Heart right ventricle (tissue), 16 donors: ENCODE data around the gene CLTCL1. TPM values are rescaled to one million over a fixed set of nuclear protein-coding genes. Genes with fewer than 3 reads are reported as not detected.

ENCODE experiments used
- ATAC-seq, 8 donors: fragments of 200-7000 bp; cut with Tn5 transposase; one replicate each; pipeline ENCODE4 v1.9.1; 2020; ENCODE audit warnings: mild to moderate bottlenecking in 8 of 8, moderate library complexity in 8 of 8, moderate number of reproducible peaks in 1 of 8
- DNase-seq, 2 donors: peaks; one replicate each; pipeline ENCODE4 v3.0.0-alpha.2; 2020
- H3K27ac ChIP-seq, 10 donors: fragments of 200-600 bp; sonication (generic) in 2 of 10; one replicate each; pipeline versions ENCODE4 v1.5.0 to v1.8.0; 2020 to 2022; ENCODE audit warnings: mild to moderate bottlenecking in 3 of 10
- H3K27me3 ChIP-seq, 7 donors: fragments of 200-600 bp; one replicate each; pipeline ENCODE4 v1.8.0; 2021 to 2022; ENCODE audit warnings: mild to moderate bottlenecking in 2 of 7
- H3K36me3 ChIP-seq, 9 donors: fragments of 200-600 bp; sonication (generic) in 1 of 9; one replicate each; pipeline versions ENCODE4 v1.5.0 to v1.8.0; 2020 to 2022; ENCODE audit warnings: mild to moderate bottlenecking in 2 of 9
- H3K4me1 ChIP-seq, 9 donors: fragments of 200-600 bp; sonication (generic) in 1 of 9; one replicate each; pipeline versions ENCODE4 v1.5.0 to v1.8.0; 2020 to 2022; ENCODE audit warnings: mild to moderate bottlenecking in 4 of 9
- H3K4me3 ChIP-seq, 10 donors: fragments of 200-600 bp; sonication (generic) in 2 of 10; one replicate each; pipeline versions ENCODE4 v1.5.0 to v1.8.0; 2020 to 2022; ENCODE audit warnings: mild to moderate bottlenecking in 7 of 10, moderate library complexity in 2 of 10
- H3K9me3 ChIP-seq, 11 donors: fragments of 200-600 bp in 10 of 11; sonication (generic) in 2 of 11; one replicate each; pipeline versions ENCODE4 v1.5.0 to v1.8.0; 2013 to 2022; ENCODE audit warnings: mild to moderate bottlenecking in 2 of 11, control low read depth in 1 of 11, moderate library complexity in 1 of 11
- CTCF ChIP-seq, 9 donors: fragments of 200-600 bp; sonication (generic) in 2 of 9; IDR thresholded peaks; one replicate each; pipeline versions ENCODE4 v1.5.0 to v1.8.0; 2021 to 2022; ENCODE audit warnings: antibody characterized with exemption in 9 of 9, mild to moderate bottlenecking in 5 of 9, moderate library complexity in 1 of 9
- WGBS, 2 donors: extraction: QIAGEN DNeasy Blood & Tissue Kit; methylation state at CpG; one replicate each; pipeline ENCODE4 v1.1.7; 2013; ENCODE audit warnings: inconsistent platforms in 1 of 2; 5-methylcytosine and 5-hydroxymethylcytosine counted together
- intact Hi-C, 10 donors: fragments of 100-400 bp; cut with DNase I; formaldehyde crosslinking; loops; one replicate each; pipeline versions ENCODE4 v1.11.1 to v1.14.2; 2022
- polyA plus RNA-seq, 2 donors: library from polyadenylated mRNA; stranded (reverse); fragments of 200-250 nt; gene quantifications; one replicate each; pipeline ENCODE4 v1.2.3, GENCODE V29; 2013
- total RNA-seq, 10 donors: library from RNA; stranded (reverse); fragmentation: NEBNext Ultra II Directional in 3 of 10; extraction: Animal tissue kit (Norgen Biotek cat#: 25700) in 3 of 10; gene quantifications; one replicate each; pipeline versions ENCODE4 v1.2.1 to v1.2.4, GENCODE V29; 2021 to 2023
- donor health status: Arrhythmogenic right ventricular cardiomyopathy.
- donor health status: ischemic (EF 13 %, LVEDD 7.1; RV severe dilation, severe dysfunction).
- donor health status: healthy with polysubstance abuse.
- donor health status: DM: no; HTN: yes; CAD: no.
- donor health status: DM: no; HTN: no; CAD: no.
- donor health status: ischemic (EF 25% LVEDD 6.9; RV normal size, moderate dysfunction).
- donor health status: ischemic (EF 25% LVEDD 5.7; RV mildly dilated, moderate dysfunction).
- donor health status: healthy.
- donor health status: DM: yes; HTN: yes; CAD: no.
- donor health status: Ischemic cardiomyopathy.
- donor health status: ischemic (EF 35%, LVEDD 5.7; RV mildly dilated, moderate dysfunction).
- donor health status: nonischemic (EF 11% LVEDD 7.7; RV severe dilation, severe dysfunction).
- donor health status: DM: yes; HTN: yes; CAD: no.
- donor health status: PGD.
- donor health status: ischemic (EF 29% LVEDD 5.4; RV normal size, mild dysfunction).
- donor health status: nonischemic (EF 23%, LVEDD 6.1; RV moderate dilation, normal function).

The CLTCL1 gene
- total and polyA plus RNA-seq, 12 donors, result 5.4 to 21.9 (median 13.1) TPM

- WGBS, 2 donors, result 96 to 98% methylated on average over 1 of the region's 1 CpG
- no peak for DNase-seq
- no peaks in the 10 kb centered on the region for H3K4me1 ChIP-seq
- intact Hi-C loops, result loop anchor here in 3 of 10 donors (10.0 kb wide), 1 partner anchor 422 kb away; no protein-coding TSS in a partner anchor
- peaks cover 0 to 69% (median 23%) of the 10 kb centered on the region in 9 donors for H3K36me3 ChIP-seq
- H3K27me3 ChIP-seq, result no peaks in the 10 kb centered on the region
- no peaks in the 10 kb centered on the region for H3K9me3 ChIP-seq
- ATAC-seq, result no peak
- H3K4me3 ChIP-seq, result no peak overlapping the region
- H3K27ac ChIP-seq, result no peak overlapping the region
- TF ChIP-seq CTCF (IDR thresholded peaks at IDR 0.05), result no peak
These were observed 79.1 kb downstream of the CLTCL1 start for GRCh38 chr22:19212302-19212870.

- Histone ChIP-seq H3K9me3 (no peaks in the 10 kb centered on the region), H3K4me3 (no peak overlapping the region), H3K27ac (no peak overlapping the region), H3K27me3 (no peaks in the 10 kb centered on the region), H3K36me3 (peaks cover 0 to 76% (median 21%) of the 10 kb centered on the region in 9 donors), H3K4me1 (no peaks in the 10 kb centered on the region)
- ATAC-seq (no peak), DNase-seq (no peak)
- no peak for TF ChIP-seq CTCF (IDR thresholded peaks at IDR 0.05)
- WGBS, 2 donors, result 98% methylated on average over 14 of the region's 14 CpGs
- intact Hi-C loops, result loop anchor here in 3 of 10 donors (10.0 kb wide), 1 partner anchor 425 kb away; no protein-coding TSS in a partner anchor
These were observed 81.3 kb downstream of the CLTCL1 start for GRCh38 chr22:19210188-19210587.

- intact Hi-C loops, result loop anchor here in 1 of 10 donors (10.0 kb wide), 1 partner anchor 266 kb away; the partner anchor contains the start of genes CDC45 and UFD1
- no peaks in the 10 kb centered on the region for H3K27me3 ChIP-seq
- no peaks in the 10 kb centered on the region for H3K4me1 ChIP-seq
- H3K36me3 ChIP-seq, result peaks cover 0 to 65% (median 21%) of the 10 kb centered on the region in 9 donors
- 71% methylated on average over 4 of the region's 4 CpGs for WGBS, 2 donors
- no peaks in the 10 kb centered on the region for H3K9me3 ChIP-seq
- DNase-seq (no peak), ATAC-seq (no peak)
- no peak overlapping the region for H3K4me3 ChIP-seq
- H3K27ac ChIP-seq, result no peak overlapping the region
- TF ChIP-seq CTCF (IDR thresholded peaks at IDR 0.05), result no peak
These were observed 83.2 kb downstream of the CLTCL1 start for GRCh38 chr22:19208287-19208847.

- no peak overlapping the region for H3K27ac ChIP-seq
- H3K4me1 ChIP-seq, result no peaks in the 10 kb centered on the region
- no peaks in the 10 kb centered on the region for H3K9me3 ChIP-seq
- peaks cover 0 to 60% (median 21%) of the 10 kb centered on the region in 9 donors for H3K36me3 ChIP-seq
- ATAC-seq (no peak), DNase-seq (no peak)
- 86 to 87% methylated on average over 5 of the region's 5 CpGs for WGBS, 2 donors
- no peaks in the 10 kb centered on the region for H3K27me3 ChIP-seq
- no peak overlapping the region for H3K4me3 ChIP-seq
- intact Hi-C loops, result loop anchor here in 1 of 10 donors (10.0 kb wide), 1 partner anchor 267 kb away; the partner anchor contains the start of genes CDC45 and UFD1
- TF ChIP-seq CTCF (IDR thresholded peaks at IDR 0.05), result no peak
These were observed 83.6 kb downstream of the CLTCL1 start for GRCh38 chr22:19207884-19208283.
